ENCODE results near the gene RPS6KA4. TPM values are rescaled to one million over a fixed set of nuclear protein-coding genes. Genes with fewer than 3 reads are reported as not detected.

The RPS6KA4 gene
- total RNA-seq, 2 experiments from 2014 or later, result 13.4 to 16.7 TPM

DNA sequence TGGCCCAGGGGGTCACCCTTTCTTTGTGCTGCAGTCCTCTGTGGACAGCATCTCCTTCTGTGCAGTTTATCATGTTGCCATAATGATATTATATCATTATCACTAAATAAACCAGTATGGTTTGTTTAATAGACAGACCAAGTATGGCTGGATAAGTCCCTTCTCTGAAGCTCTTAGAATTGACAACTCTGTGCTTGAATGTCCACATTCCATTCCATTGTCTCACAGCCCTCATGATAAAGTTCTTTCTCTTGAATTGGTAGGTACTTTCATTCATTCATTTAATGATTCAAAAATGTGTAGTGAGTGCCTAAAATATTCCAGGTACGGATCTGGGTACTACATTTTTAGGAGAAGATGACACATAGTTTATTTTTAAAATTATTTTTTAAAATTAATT lies 7.8 kb downstream of the RPS6KA4 start:
- no peak overlapping the region for H3K27ac ChIP-seq (ENCODE audit: low read depth, low read length, poor library complexity, severe bottlenecking)
- ChIA-PET POLR2A (no interaction called here), CTCF (ENCODE audit: unreplicated experiment) (no interaction called here)
- peaks cover 52% of the 10 kb centered on the region for H3K36me3 ChIP-seq (ENCODE audit: insufficient read depth, low read length)
- no peaks in the 10 kb centered on the region for H4K20me1 ChIP-seq (ENCODE audit: insufficient read depth, low read length)
- intact Hi-C loops (cut with micrococcal nuclease; ENCODE audit: unreplicated experiment), result no loop called here
- H3K4me2 ChIP-seq (ENCODE audit: low read length), result no peak overlapping the region
- H3K9me3 ChIP-seq (ENCODE audit: low read length), result no peaks in the 10 kb centered on the region
- H3K4me3 ChIP-seq (ENCODE audit: low read depth, low read length, poor library complexity, severe bottlenecking), result no peak overlapping the region
- no peaks in the 10 kb centered on the region for H3K9me2 ChIP-seq (ENCODE audit: insufficient read depth, low read length)
- no peak for DNase-seq (ENCODE audit: low spot score)
- H3K79me2 ChIP-seq (ENCODE audit: insufficient read depth, low read depth, low read length), result no peaks in the 10 kb centered on the region
- peaks cover 6% of the 10 kb centered on the region for H3K4me1 ChIP-seq (ENCODE audit: insufficient read depth, low read length, poor library complexity, severe bottlenecking)
- BruUV-seq (replicated peaks), result no TSS peak
- TF ChIP-seq CTCF (conservative IDR thresholded peaks at IDR 0.05; ENCODE audit: low read length) (no peak), EZH2phosphoT487 (IDR thresholded peaks at IDR 0.05; ENCODE audit: borderline replicate concordance, low read depth, low read length) (no peak)
- no peak overlapping the region for H2AFZ ChIP-seq (ENCODE audit: low read length)

DNA sequence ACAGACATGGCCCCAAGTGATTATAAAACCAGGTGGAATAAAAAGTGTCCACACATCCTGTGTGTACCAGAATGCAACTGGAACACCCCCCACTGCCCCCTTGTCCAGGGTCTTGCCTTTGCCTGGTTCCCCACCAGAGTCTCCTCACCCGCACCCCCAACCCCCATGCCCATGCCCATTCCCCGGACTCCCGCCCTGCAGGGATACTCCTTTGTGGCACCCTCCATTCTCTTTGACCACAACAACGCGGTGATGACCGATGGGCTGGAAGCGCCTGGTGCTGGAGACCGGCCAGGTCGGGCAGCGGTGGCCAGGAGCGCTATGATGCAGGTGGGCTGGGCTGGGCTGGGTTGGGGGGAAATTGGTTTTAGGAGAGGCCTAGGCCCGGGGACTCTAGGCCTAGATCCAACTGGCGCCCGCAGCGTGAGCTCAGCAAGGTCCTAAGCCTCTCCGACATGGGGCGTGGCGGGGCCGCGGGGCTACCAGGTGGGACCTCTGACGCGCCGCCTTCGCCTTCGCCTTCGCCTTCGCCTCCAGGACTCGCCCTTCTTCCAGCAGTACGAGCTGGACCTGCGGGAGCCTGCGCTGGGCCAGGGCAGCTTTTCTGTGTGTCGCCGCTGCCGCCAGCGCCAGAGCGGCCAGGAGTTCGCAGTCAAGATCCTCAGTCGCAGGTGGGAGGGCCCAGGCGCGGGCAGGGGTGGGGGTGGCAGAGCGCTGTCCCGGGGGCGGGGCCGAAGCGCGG lies 9.1 kb downstream of the RPS6KA4 start:
- Histone ChIP-seq H4K20me1 (ENCODE audit: insufficient read depth, low read length) (no peaks in the 10 kb centered on the region), H2AFZ (ENCODE audit: low read length) (no peak overlapping the region), H3K4me3 (ENCODE audit: low read depth, low read length, poor library complexity, severe bottlenecking) (no peak overlapping the region), H3K4me2 (ENCODE audit: low read length) (no peak overlapping the region), H3K9me3 (ENCODE audit: low read length) (no peaks in the 10 kb centered on the region), H3K9me2 (ENCODE audit: insufficient read depth, low read length) (no peaks in the 10 kb centered on the region), H3K4me1 (ENCODE audit: insufficient read depth, low read length, poor library complexity, severe bottlenecking) (peaks cover 8% of the 10 kb centered on the region), H3K79me2 (ENCODE audit: insufficient read depth, low read depth, low read length) (no peaks in the 10 kb centered on the region), H3K36me3 (ENCODE audit: insufficient read depth, low read length) (peaks cover 45% of the 10 kb centered on the region), H3K27ac (ENCODE audit: low read depth, low read length, poor library complexity, severe bottlenecking) (no peak overlapping the region)
- DNase-seq (ENCODE audit: low spot score), result no peak
- POLR2A ChIA-PET, result no interaction called here
- BruUV-seq (replicated peaks), result no TSS peak
- TF ChIP-seq EZH2phosphoT487 (IDR thresholded peaks at IDR 0.05; ENCODE audit: borderline replicate concordance, low read depth, low read length), result no peak
- TF ChIP-seq CTCF (conservative IDR thresholded peaks at IDR 0.05; ENCODE audit: low read length), result no peak
- intact Hi-C loops (cut with micrococcal nuclease; ENCODE audit: unreplicated experiment), result no loop called here
- CTCF ChIA-PET (ENCODE audit: unreplicated experiment), result no interaction called here

DNA sequence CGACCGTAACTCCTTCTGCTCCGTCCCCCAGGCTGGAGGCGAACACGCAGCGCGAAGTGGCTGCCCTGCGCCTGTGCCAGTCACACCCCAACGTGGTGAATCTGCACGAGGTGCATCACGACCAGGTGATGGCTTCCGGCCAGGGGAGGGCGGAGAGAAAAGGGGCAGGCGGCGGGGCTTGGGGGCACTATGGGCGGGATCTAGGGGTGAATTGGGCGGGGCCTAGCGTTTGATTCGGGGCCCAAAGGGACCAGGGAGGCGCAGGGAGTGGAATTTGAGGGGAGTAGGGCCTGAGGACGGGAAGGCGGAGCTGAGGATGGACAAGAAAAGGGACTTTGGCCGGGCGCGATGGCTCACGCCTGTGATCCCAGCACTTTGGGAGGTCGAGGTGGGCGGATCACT lies 9.7 kb downstream of the RPS6KA4 start:
- Histone ChIP-seq H3K4me1 (ENCODE audit: insufficient read depth, low read length, poor library complexity, severe bottlenecking) (peaks cover 14% of the 10 kb centered on the region), H3K27ac (ENCODE audit: low read depth, low read length, poor library complexity, severe bottlenecking) (no peak overlapping the region), H3K9me2 (ENCODE audit: insufficient read depth, low read length) (no peaks in the 10 kb centered on the region), H3K36me3 (ENCODE audit: insufficient read depth, low read length) (peaks cover 42% of the 10 kb centered on the region), H3K4me2 (ENCODE audit: low read length) (no peak overlapping the region), H3K9me3 (ENCODE audit: low read length) (no peaks in the 10 kb centered on the region), H4K20me1 (ENCODE audit: insufficient read depth, low read length) (no peaks in the 10 kb centered on the region), H2AFZ (ENCODE audit: low read length) (no peak overlapping the region), H3K79me2 (ENCODE audit: insufficient read depth, low read depth, low read length) (no peaks in the 10 kb centered on the region), H3K4me3 (ENCODE audit: low read depth, low read length, poor library complexity, severe bottlenecking) (no peak overlapping the region)
- no peak for DNase-seq (ENCODE audit: low spot score)
- no TSS peak for BruUV-seq (replicated peaks)
- intact Hi-C loops (cut with micrococcal nuclease; ENCODE audit: unreplicated experiment), result no loop called here
- CTCF ChIA-PET (ENCODE audit: unreplicated experiment), result no interaction called here
- TF ChIP-seq EZH2phosphoT487 (IDR thresholded peaks at IDR 0.05; ENCODE audit: borderline replicate concordance, low read depth, low read length) (no peak), CTCF (conservative IDR thresholded peaks at IDR 0.05; ENCODE audit: low read length) (no peak)
- POLR2A ChIA-PET, result no interaction called here

Measured in OCI-LY7 (cell line).